ENCODE results near the gene PON2. TPM values are rescaled to one million over a fixed set of nuclear protein-coding genes. Genes with fewer than 3 reads are reported as not detected.
A peak's percentile ranks its signal among the peaks of the same experiment; 100 is the strongest.

Gene PON2
- total and polyA plus RNA-seq, 10 of the 15 experiments (the other 5 are each of a cell fraction or from before 2014, with no cell fraction given), result 22.9 to 127 (median 46.1) TPM

GRCh38 chr7:95470452-95470851 is 35.6 kb upstream of the PON2 start (continued):
- 0 out of 2 replicates have a peak, but pooled peaks have one; percentile 11 for TF ChIP-seq MEF2A (IDR thresholded peaks at IDR 0.05; ENCODE audit: insufficient read depth, low read depth, low read length)
- no peak for TF ChIP-seq PRDM15 (CRISPR knock-in tag; IDR thresholded peaks at IDR 0.05)
- TF ChIP-seq ATF7 (IDR thresholded peaks at IDR 0.05; ENCODE audit: low read depth), result peak; percentile 34; the same call in 1 of the 2 replicates
- TF ChIP-seq MLLT1 (IDR thresholded peaks at IDR 0.05), result no peak
- 0 out of 2 replicates have a peak, but pooled peaks have one; percentile 26 for TF ChIP-seq GABPA (IDR thresholded peaks at IDR 0.05; ENCODE audit: low read depth)
- TF ChIP-seq NFYA (IDR thresholded peaks at IDR 0.05; ENCODE audit: borderline replicate concordance, low read depth, low read length), result no peak
- TF ChIP-seq SMARCA5 (IDR thresholded peaks at IDR 0.05), result no peak
- no peak for TF ChIP-seq BRCA1 (IDR thresholded peaks at IDR 0.05; ENCODE audit: low read depth, low read length)
- no peak for TF ChIP-seq IRF5 (IDR thresholded peaks at IDR 0.05; ENCODE audit: borderline replicate concordance)
- TF ChIP-seq MTA3 (IDR thresholded peaks at IDR 0.05; ENCODE audit: borderline replicate concordance, low read length), result 0 out of 2 replicates have a peak, but pooled peaks have one; percentile 40
- no peak for TF ChIP-seq PML (IDR thresholded peaks at IDR 0.05; ENCODE audit: low read length)
- TF ChIP-seq PBX3 (IDR thresholded peaks at IDR 0.05; ENCODE audit: insufficient replicate concordance, low read depth, low read length), result no peak
- TF ChIP-seq TCF3 (IDR thresholded peaks at IDR 0.05; ENCODE audit: borderline replicate concordance, insufficient read depth, low read depth, low read length), result no peak
- no peak for TF ChIP-seq MAX (IDR thresholded peaks at IDR 0.05; ENCODE audit: low read depth, low read length)
- TF ChIP-seq CHD4 (IDR thresholded peaks at IDR 0.05), result no peak
- no peak for TF ChIP-seq MEF2B (IDR thresholded peaks at IDR 0.05; ENCODE audit: partially characterized antibody, poor library complexity, severe bottlenecking)
- peak in 1 of 2 experiments; percentile 91; a peak in 2 of 3 replicates for TF ChIP-seq EGR1 (IDR thresholded peaks at IDR 0.05; ENCODE audit: borderline replicate concordance in 1 of 2, low read depth in 2 of 2, low read length in 2 of 2)
- no peak for TF ChIP-seq NKRF (conservative IDR thresholded peaks at IDR 0.05)
- no peak for TF ChIP-seq SMAD5 (IDR thresholded peaks at IDR 0.05; ENCODE audit: low read depth)
- TF ChIP-seq NBN (IDR thresholded peaks at IDR 0.05), result peak; percentile 51; the same call in 1 of the 2 replicates
- TF ChIP-seq BMI1 (IDR thresholded peaks at IDR 0.05; ENCODE audit: borderline replicate concordance), result no peak
